Measurements from ENCODE around the gene CHCHD3. TPM values are rescaled to one million over a fixed set of nuclear protein-coding genes. Genes with fewer than 3 reads are reported as not detected.

CHCHD3 gene
- total RNA-seq, 1 experiment from 2014 or later, result 114 TPM

GRCh38 chr7:133027397-133027796 lies 54.5 kb downstream of the CHCHD3 start:
- no peak for ATAC-seq
- Mint-ChIP-seq H3K27ac (no peak overlapping the region), H3K4me3 (no peak overlapping the region), H3K9me3 (peaks cover 4% of the 10 kb centered on the region), H3K36me3 (peaks cover 6% of the 10 kb centered on the region; the same call in 1 of the 2 replicates), H3K27me3 (ENCODE audit: low read depth) (no peaks in the 10 kb centered on the region), H3K4me1 (peaks cover 6% of the 10 kb centered on the region)
- DNase-seq (ENCODE audit: low spot score), result no peak
- TF ChIP-seq ZNF219 (CRISPR knock-in tag; IDR thresholded peaks at IDR 0.05; ENCODE audit: borderline replicate concordance), result no peak
- no peak for TF ChIP-seq ZBTB43 (CRISPR knock-in tag; IDR thresholded peaks at IDR 0.05)
- TF ChIP-seq PRDM15 (CRISPR knock-in tag; IDR thresholded peaks at IDR 0.05), result no peak
- no peak for TF ChIP-seq CREB1 (CRISPR knock-in tag; IDR thresholded peaks at IDR 0.05)
- no peak for TF ChIP-seq IRF2 (CRISPR knock-in tag; IDR thresholded peaks at IDR 0.05; ENCODE audit: borderline replicate concordance, low read depth)
- TF ChIP-seq NR2C2 (CRISPR knock-in tag; IDR thresholded peaks at IDR 0.05), result no peak
- no peak for TF ChIP-seq ELF4 (CRISPR knock-in tag; IDR thresholded peaks at IDR 0.05; ENCODE audit: low read depth)
- no peak for TF ChIP-seq FOXJ3 (CRISPR knock-in tag; IDR thresholded peaks at IDR 0.05; ENCODE audit: borderline replicate concordance)
- ChIA-PET POLR2A (no interaction called here), CTCF (no interaction called here)

- ATAC-seq, result no peak
- CTCF ChIA-PET, result no interaction called here
- no peak overlapping the region for H3K27ac Mint-ChIP-seq
- TF ChIP-seq PREB (CRISPR knock-in tag; IDR thresholded peaks at IDR 0.05; ENCODE audit: borderline replicate concordance) (no peak), SOX15 (CRISPR knock-in tag; IDR thresholded peaks at IDR 0.05) (no peak), AFF4 (CRISPR knock-in tag; IDR thresholded peaks at IDR 0.05; ENCODE audit: borderline replicate concordance) (no peak), OVOL2 (CRISPR knock-in tag; IDR thresholded peaks at IDR 0.05; ENCODE audit: borderline replicate concordance) (no peak), PRDM15 (CRISPR knock-in tag; IDR thresholded peaks at IDR 0.05) (no peak), ZNF138 (CRISPR knock-in tag; conservative IDR thresholded peaks at IDR 0.05) (no peak), KAT7 (CRISPR knock-in tag; IDR thresholded peaks at IDR 0.05; ENCODE audit: borderline replicate concordance) (no peak), SP1 (CRISPR knock-in tag; conservative IDR thresholded peaks at IDR 0.05) (no peak), NFYB (CRISPR knock-in tag; conservative IDR thresholded peaks at IDR 0.05; ENCODE audit: low read depth) (no peak), ZNF425 (CRISPR knock-in tag; conservative IDR thresholded peaks at IDR 0.05) (no peak), NR2C2 (CRISPR knock-in tag; IDR thresholded peaks at IDR 0.05) (no peak)
These were observed 55.6 kb downstream of the CHCHD3 start for GRCh38 chr7:133026210-133026859.

More at GRCh38 chr7:133026210-133026859, 55.6 kb downstream of the CHCHD3 start:
- peaks cover 6% of the 10 kb centered on the region; the same call in 1 of the 2 replicates for H3K36me3 Mint-ChIP-seq
- H3K9me3 Mint-ChIP-seq, result peaks cover 4% of the 10 kb centered on the region
- POLR2A ChIA-PET, result no interaction called here
- H3K4me3 Mint-ChIP-seq, result no peak overlapping the region
- no peak for DNase-seq (ENCODE audit: low spot score)
- H3K27me3 Mint-ChIP-seq (ENCODE audit: low read depth), result no peaks in the 10 kb centered on the region
- H3K4me1 Mint-ChIP-seq, result peaks cover 13% of the 10 kb centered on the region

Measured in WTC11 (cell line).